Measurements from ENCODE around the gene AANAT.

Gene AANAT

DNA sequence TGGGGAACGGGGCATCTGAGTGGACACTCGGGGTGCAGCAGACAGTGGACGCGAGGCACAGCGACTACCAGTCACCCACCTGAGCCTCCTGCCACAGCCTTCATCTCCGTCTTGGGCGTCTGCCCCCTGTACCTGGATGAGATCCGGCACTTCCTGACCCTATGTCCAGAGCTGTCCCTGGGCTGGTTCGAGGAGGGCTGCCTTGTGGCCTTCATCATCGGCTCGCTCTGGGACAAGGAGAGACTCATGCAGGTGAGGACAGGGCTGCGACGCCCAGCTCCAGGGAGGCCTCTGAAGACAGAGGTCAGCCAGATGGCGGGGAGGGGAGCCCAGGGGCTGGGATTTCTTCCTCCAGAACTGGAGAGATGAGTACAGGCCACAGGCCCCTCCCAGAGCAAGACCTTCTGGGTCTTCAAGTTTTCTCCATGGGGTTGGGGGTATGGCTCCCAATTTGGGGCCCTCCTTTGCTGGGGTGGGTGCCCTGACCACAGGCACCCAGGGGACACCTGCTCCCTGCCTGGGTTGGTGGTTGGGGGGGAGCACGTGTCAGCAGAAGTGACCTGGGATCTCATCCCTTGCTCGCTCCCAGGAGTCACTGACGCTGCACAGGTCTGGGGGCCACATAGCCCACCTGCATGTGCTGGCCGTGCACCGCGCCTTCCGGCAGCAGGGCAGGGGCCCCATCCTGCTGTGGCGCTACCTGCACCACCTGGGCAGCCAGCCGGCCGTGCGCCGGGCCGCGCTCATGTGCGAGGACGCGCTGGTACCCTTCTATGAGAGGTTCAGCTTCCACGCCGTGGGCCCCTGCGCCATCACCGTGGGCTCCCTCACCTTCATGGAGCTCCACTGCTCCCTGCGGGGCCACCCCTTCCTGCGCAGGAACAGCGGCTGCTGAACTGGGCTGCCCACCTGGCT is 1.9 kb downstream of the AANAT start:
- DNase-seq (ENCODE audit: low spot score), result no peak

DNA sequence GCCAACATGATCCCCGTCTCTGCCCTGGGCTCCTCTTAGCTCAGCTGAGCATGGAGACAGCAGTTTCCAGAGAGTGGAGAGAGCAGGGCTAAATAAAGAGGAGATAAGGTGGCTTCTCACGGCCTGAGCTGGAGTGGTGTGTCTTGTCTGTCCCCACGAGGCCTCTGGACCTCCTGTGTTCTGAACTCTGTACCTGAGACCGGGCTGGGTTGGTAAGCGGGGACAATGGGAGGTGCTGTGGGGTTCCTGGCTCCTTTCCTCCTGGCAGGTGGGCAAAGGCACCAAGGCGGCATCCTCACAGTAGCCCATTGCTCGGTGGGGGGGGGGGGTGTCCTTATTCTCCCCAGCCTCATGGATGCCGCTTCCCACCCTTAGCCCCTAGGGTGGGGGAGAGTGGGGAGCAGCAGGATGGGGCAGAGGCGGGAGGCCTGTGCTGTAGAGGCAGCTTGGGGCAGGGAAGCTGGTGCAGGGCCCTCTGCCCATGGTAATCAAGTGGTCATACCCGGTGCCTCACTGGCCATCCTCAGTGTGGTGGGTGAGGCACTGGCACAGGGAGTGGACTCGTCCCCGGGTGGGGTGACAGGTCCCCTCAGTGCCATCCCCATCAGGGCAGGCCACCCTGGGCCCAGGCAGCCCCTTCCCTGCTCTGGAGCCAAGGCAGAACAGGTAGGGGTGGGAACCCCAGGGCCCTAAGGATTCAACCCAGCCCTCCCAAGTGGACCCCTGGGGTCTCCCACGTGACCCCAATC is 2.8 kb downstream of the AANAT start:
- no peak for DNase-seq (ENCODE audit: low spot score)

DNA sequence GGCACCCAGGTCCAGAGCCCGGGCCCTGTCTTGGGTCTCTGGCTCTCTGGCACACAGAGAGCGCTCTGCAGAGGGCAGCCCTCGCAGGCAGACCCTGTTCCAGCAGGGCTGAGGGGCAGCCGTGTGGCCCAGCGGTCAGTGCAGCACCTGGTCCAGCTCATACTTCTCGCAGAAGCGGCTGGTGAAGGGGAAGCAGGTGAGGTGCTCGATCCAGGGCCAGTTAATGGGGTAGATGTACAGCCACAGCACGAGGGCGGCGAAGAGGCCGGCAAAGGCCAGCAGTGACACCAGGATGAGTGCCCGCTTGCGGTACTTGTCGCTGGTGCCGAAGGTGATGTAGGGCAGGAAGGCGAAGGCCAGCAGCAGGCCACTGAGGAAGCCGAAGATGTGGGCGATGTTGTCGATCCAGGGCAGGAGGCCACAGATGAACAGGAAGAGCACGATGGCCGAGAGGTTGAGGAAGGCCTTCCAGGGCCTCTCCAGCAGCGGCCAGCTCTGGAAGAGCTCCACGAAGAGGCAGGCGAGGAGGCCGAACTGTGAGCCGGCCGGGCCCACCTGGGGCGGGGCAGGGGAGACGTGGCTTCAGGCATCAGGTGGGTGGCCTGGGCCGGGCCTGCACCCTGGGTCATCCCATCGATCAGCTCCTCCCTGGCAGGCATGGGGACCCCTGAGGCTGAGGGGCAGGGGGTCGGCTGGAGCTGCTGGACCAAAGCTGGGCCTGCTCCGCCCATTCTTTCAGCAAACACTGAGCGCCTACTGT is 4.3 kb downstream of the AANAT start:
- DNase-seq (ENCODE audit: low spot score), result no peak

DNA sequence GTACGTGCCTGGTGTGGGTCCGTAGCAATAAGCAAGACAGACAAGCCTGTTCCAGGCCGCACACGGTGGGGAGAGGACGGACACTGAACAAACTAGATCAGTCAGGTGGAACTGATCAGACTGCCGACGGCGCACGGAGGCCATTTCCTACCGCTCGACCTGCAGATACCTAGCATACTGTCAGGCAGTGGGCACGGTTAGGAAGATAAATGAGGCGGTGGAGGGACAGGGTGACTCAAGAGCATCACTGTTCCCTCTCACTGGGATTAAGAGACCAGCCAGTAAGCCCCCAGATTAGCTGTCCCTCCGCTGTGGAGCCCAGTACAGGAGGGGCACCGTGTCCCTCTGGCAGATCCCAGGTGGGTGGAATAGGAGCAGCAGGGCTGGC is 4.8 kb downstream of the AANAT start:
- no peak for DNase-seq (ENCODE audit: low spot score)

DNA sequence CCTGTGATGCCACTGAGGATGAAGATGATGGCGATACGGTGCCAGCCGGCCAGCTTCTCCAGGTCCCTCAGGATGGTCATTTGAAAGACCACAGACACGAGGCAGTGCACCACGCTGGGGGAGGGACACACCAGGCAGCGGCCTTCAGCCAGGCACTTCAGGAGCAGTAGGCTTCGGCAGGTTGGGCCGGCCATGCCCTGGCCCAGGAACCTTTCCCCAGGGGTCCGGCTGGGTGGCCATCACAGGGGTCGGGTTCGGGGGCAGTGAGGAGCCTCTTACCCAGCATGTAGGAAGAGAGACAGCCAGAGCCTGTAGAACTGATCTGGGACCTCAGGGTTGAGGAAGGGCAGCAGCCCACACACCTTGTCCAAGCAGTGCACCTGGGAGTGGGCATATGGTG is 5.3 kb downstream of the AANAT start:
- no peak for DNase-seq (ENCODE audit: low spot score)

DNA sequence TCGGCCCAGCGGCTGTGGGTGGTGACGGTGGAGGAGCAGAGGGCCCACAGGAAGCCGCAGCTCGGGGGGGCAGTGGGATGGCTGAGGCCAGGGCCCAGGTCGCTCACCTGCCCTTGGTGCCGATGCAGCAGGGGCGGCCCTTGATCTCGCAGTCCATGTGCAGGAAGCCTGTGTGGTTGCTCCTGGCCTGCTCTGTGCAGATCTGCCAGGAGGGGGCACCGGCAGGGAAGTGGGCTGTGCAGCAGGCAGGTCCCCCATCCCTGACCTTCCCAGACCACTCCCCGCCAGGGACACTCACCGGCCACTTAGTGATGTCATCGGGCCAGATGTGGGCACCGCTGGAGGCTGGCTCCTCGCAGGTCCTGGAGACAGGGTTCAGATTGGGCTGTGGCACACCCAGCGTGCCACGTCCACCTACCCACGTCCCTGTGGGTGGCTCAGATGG is 6.2 kb downstream of the AANAT start:
- DNase-seq (ENCODE audit: low spot score), result no peak

DNA sequence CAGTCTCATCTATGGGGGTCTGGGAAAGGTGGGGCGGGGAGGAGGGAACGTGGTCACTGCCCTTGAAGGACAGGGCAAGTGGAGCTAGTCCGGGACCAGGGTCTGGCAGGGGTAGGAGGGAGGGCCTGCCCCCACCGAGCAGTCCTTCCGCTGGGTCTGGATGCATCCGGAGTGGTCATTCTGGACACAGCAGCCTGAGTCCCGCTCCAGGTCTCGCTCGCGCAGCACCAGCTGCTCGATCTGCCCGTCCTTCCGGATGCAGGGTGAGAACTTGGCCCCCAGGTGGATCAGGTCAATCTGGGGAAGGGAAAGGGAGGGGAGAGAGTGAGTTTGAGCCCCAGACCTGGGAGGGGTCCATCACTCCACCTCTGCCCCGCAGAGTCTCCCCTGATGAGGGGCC is 6.8 kb downstream of the AANAT start:
- no peak for DNase-seq (ENCODE audit: low spot score)

DNA sequence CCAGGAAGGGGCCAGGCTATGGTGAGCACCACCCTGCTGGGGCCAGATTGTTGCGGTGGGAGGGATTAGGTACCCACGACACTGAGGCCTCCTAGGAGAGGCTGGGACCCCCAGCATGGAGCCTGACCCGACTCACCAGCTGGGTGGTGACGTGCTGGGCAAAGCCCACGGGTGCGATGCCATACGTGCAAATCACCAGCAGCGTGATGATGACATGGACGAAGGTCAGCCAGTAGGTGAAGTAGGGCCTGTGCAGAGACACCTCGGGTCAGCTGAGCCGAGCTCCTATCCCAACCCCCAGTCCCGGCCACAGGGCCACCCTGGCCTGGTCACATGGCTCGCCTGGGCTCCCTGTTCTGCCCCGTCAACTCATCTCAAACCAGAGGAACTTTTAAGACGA is 7.5 kb downstream of the AANAT start:
- no peak for DNase-seq (ENCODE audit: low spot score)

DNA sequence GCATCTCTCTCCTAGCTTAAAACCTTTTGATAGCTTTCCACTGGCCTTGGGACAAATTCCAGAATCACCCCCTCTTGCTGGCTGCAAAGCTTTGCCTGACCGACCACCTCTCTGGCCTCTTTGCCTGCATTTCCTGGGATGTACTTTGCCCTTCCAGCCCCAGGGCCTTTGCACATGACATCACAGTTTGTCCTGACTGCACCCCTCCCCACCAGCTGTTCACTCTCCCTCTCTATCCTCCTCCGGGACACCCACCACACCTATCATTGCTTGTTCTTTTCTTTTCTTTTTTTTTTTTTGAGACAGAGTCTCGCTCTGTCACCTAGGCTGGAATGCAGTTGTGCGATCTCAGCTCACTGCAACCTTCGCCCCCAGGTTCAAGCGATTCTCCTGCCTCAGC is 7.9 kb downstream of the AANAT start:
- DNase-seq (ENCODE audit: low spot score), result no peak

DNA sequence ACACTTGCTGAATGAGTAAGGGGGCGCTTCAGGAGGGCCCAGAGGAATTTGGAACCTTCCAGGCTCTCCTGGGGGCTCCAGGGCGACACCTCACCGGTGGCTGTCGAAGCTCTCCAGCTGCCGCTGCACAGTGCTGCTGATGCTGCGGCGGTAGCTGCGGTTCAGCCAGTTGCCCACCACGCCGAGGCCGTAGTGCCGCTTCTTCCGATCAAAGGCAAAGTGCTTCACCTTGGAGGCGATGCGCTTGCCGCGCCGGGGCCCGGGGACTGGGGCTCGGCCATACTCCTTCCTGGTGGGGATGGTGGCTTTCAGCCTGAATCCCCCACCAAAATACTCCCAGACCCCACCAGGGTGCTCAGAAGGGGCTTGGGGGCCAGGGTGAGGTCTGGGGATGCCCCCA is 9.3 kb downstream of the AANAT start:
- DNase-seq (ENCODE audit: low spot score), result no peak

DNA sequence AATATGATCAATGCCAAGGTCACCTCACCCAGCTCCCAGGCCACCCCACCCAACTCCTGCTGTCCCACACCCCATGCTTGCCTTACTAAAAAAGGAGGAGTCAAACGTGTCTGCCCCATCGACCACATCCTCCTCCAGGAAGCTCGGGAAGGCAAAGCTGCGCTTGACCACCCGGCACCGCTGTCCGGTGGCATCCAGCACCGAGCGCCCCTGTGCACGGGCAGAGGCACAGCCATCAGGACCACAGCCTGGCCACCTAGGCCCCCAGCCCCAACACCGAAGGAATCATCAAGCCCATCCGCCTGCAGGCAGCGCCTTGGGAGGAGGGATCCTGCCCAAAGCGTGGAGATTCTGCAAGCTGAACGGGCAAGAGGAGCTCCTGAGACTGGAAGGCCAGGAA is 10.2 kb downstream of the AANAT start:
- DNase-seq (ENCODE audit: low spot score), result no peak

DNA sequence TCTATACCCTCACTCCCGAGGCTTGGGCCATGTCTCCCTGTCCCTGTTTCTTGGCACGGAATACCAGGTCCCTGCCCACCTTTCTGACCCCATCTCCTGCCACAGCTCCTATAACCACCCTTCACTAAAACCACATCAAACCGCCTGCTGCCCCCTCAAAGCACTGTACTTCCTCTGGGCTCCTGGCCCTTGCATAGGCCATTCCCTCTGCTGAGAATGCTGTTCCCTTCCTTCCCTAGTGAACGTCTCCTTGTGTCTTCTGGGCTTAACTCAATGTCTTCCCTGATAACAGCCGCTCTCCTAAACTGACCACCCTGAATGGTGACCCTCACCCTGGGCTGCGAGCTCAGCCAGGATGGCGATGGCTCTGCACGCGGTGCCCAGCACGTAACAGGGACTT is 10.7 kb downstream of the AANAT start:
- no peak for DNase-seq (ENCODE audit: low spot score)

DNA sequence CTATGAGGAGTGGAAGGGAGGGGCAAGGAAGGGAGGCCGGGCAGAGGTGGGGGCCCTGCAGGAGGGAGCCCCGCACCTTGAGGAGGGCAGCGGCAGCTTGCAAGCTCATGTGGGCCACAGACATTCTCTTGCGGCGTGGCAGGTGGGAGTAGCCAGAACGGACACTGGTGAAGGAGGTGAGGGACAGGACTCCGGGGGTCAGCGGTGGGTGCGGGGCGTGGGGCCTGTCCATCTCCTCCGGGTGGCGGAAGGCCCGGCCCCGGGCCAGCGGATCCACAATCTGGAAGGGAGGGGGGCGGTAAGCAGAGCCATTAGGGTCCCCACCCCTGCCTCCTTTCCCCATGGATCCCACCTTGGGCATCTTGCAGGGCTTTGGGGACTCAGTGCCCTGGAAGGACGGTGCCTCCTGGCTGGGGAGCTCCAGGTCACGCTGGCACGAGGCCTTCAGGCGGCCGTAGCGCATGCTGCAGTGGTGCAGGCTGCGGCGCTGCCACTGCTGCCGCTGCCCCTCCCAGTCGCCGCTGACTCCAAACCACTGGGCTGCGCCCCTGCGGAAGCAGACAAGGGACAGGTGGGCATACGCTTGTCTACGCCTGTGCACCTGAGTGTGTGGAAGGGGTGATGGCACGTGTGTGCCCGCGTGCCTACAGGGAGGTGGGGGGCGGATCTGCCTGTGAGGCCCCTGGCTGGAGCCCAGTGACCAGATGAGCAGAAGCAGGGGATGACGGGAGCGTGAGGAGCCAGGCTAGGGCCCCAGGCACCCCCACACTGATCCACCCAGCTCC is 11.5 kb downstream of the AANAT start:
- no peak for DNase-seq (ENCODE audit: low spot score)

DNA sequence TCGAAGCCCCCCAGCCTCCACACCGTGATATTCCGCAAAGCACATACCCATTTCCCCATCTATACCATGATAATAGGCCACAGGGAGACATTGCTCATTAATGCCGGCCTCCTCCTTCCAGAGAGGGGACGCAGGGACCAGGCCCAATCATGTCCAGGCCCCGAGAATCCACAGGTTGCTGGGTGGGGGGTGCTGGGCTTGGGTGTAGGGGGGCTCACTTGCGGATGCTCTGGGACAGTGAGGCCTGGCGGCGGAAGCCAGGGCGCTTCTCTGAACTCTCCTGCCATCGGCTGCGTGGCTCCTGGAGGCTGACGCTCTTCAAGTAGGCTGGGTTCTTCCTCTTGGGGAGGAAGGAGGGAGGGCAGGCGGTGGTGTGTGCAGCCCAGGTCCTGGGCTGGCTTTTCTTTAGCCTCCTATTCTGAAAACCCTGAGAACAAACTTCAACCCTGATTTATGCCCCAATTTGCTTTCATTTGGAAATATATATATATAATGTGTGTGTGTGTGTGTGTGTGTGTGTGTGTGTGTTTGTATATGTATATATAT is 12.2 kb downstream of the AANAT start:
- no peak for DNase-seq (ENCODE audit: low spot score)

DNA sequence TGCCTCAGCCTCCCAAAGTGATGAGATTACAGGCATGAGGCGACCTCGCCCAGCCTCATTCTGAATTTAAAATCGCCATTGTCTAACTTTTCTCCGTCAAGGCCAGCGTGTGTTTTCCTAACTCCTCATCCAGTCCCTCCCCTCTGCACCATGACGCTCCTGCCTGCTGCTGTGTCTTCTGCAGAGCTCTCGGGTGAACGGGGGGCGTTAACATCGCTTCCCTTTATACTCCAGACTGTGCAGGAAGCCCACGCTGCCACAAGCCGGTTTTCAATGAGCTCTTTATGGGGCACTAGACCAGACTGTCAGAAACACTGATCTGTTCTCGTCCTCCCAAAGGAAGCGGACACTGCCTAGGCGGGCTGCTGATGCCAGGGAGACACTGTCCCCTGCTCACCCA is 13.2 kb downstream of the AANAT start:
- DNase-seq (ENCODE audit: low spot score), result peak; percentile 53

DNA sequence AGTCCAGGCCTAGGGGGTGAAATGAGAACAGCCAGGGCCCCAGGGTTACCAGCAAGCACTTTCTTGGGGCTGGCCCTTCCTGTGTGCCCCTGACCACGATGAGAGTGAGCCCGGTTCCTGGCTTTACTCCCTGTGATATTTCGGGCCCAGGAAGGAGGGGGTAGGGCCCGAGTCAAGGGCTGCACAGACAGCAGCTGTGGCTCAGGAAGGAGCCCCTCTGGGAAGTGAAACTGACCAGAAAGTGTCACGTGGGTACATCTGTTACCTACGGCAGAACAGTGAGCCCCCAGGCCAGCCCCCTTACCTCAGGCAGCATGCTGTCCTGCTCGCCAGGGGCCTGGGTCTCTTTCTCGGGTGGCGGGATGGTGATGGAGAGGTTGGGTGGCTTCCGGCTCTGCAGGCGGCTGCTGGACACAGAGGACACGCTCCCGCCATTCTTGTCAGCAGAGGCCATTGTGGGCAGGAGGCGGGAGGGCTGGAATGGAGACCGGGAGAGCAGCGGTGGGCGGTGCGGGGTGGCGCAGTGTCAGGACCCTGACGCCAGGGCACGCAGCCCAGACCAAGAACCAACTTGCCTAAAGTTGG is 13.8 kb downstream of the AANAT start:
- peak; percentile 69 for DNase-seq (ENCODE audit: low spot score)

DNA sequence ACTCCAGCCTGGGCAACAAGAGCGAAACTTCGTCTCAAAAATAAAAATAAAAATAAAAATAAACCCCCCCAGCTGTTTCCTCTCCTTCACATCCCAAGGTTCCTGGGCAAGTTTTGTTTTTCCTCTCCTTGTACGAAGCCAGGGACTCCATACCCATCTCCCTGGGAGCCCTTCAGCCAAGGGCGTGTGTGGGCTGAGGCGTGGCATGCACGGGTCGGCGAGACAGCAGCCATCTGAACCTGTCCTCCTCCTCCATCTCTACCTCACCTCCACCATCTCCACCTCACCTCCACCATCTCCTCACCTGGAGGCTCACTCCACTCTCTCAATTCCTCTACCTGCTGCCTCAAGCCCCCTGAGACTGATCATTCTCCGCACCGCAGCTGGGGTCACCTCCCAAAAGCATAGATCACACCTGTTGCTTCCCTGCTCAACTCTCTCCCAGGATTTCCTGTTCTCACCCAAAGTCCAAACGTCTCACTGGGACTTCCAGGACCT is 16.9 kb downstream of the AANAT start:
- no peak for DNase-seq (ENCODE audit: low spot score)

DNA sequence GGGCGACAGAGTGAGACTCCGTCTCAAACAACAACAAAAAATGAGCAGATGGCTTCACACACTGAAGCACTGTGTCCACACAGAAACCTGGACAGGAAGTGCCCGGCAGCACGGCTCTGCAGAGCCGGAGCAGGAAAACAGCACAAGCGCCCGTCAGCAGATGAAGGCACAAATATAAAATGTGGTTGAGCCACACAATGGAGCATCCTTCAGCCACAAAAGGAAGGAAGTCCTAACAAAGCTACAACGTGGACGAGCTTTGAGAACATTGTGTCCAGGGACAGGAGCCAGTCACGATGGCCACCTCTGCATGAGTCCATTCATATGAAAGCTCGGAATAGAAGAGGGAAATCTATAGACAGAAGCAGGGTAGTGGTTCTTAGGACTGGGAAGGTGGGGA is 18.2 kb downstream of the AANAT start:
- peak; percentile 78 for DNase-seq (ENCODE audit: low spot score)

DNA sequence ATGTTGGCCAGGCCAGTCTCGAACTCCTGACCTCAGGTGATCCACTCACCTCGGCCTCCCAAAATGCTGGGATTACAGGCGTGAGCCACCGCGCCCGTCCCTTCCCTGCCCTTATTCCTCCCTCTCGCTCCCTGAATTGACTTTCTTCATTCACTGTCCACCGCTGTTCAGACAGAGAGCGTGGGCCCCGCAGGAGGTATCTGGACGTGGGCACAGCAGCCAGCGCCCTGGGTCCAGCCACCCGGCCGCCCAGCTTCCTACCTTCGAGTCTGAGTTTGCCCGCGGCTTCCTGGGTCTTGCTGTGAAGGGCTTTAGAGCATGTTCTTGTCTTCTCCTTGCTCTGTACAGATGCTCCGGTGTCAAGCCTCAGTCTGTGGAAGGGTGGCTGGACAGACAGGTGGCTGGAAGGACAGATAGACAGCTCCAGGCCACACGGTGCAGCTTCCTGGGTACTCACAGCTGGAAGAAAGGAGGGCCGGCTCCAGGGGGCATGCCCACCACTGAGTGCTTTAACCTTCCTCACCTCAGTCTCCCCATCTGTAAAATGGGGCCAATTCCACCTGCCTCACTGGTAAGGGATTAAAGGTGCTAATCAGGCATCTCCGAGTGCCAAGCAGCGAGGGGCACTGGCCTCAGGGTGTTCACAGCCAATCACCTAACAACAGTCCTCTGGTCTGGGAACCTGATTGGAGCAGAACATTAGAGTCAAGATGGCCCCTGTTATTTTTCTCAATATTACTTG is 20.2 kb downstream of the AANAT start:
- DNase-seq (ENCODE audit: low spot score), result no peak

DNA sequence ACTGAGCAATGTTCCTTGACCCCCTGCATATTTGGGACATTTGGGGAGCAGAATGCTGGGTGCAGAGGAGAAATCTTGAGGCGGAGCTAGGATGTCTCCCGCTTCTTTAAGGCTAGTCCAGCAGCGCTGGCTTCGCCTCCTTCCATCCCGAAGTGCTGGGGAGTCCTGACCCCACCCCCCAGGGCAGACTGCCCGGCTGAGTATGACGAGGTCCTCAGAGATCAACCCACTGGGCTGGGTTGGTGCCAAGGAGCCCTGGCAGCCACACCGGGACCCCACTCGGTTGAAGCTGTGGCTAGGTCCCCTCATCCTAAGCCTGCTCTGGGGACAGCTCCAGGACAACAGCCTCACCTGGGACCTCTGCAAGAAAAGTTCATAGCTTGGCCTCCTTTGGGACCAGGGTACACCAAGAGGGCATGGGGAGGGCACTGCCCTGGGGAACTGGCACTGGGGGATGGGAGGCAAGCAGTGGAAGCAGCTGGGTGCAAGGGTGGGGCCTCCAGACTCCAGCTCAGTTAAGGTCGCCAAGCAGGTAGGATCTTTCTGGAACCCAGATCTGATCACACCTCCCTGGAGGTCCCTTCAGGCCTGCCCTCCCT is 22.8 kb downstream of the AANAT start:
- no peak for DNase-seq (ENCODE audit: low spot score)

All from Ammon's horn (tissue), 1 donor.